Amygdala (tissue), 56 donors: ENCODE measurements around the gene BTBD16.

Experiments
- DNase-seq, 56 donors: peaks; one replicate each; lab custom pipeline; 2025; lab: John Stamatoyannopoulos, UW

The BTBD16 gene

GRCh38 chr10:122271076-122271475 is at the start of gene BTBD16:
Gene BTBD16 (plus strand): TSS chr10:122271296. CDS start chr10:122275082, 3,786 bp downstream.
- peak in 3 of 56 donors; percentile 8 to 22 (median 19) for DNase-seq

- DNase-seq: no peak
Observed at GRCh38 chr10:122221958-122222357, 49.1 kb upstream of the BTBD16 start.

GRCh38 chr10:122222638-122223037 is 48.5 kb upstream of the BTBD16 start:
- no peak for DNase-seq

GRCh38 chr10:122224159-122224558 is 46.9 kb upstream of the BTBD16 start:
- no peak for DNase-seq

DNA sequence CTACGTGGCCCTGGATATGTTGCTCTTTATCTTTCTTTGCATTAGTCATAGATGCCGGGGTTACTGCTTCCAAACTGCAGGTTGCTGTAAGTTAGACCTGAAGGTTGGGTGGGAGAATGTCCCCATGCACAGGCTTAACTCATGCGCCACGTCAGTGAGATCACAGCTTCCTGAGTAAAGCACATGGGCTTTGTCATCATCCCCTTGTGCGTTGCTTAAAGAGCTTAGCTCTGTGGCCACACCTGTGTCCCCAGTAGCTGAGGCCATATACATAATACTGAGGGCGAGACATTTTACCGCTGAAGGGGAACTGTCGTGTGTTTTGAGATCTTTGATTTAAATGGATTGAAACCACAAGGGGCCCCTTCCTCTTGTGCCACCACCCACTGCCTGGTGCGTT is 45.8 kb upstream of the BTBD16 start:
- DNase-seq: no peak

- no peak for DNase-seq
Observed at GRCh38 chr10:122227754-122228153, 43.3 kb upstream of the BTBD16 start.

DNA sequence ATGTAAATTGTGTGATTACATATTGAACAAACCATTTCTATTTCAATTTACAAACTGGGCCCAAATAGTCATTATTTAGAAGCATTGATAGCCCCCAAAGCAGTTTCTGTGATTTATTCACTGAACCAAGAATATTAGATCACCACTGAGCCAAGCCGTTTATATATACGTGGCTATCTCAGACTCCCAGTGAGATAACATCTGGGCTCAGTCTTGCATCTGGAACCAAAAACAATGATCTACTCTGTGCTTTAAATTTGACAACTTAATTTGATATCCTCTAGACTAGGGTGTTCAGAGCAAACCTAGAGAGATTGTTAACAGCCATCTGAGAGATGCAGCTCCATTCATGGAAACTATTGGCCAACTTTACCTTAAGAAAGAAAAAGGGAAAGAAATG is 41.4 kb upstream of the BTBD16 start:
- no peak for DNase-seq

- DNase-seq: no peak
Observed at GRCh38 chr10:122230222-122230621, 40.9 kb upstream of the BTBD16 start.

GRCh38 chr10:122232769-122233168 is 38.3 kb upstream of the BTBD16 start:
- peak in 2 of 56 donors; percentile 12 to 19 for DNase-seq

- DNase-seq: peak in 1 of 56 donors; percentile 7
Observed at GRCh38 chr10:122233857-122234348, 37.2 kb upstream of the BTBD16 start.

DNA sequence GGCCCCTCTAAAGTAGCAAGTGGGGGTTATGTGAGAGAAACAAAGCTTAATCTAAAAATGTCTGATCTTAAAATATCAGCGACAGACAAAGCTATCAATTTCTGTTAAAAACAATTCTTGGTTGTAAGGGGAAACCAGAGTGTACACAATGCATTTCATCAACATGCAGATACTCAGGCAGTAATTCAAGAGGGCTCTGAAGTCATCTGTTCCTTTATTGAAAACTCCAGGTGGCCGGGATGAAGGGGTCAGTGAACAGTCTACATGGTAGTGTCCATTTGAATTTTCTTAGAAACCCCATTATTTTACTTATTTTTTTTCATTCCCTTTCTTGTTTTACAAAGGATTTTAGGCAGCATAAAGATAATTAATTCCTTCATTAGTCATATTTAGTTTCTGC is 36.7 kb upstream of the BTBD16 start:
- DNase-seq: no peak

GRCh38 chr10:122236690-122237306 is 34.3 kb upstream of the BTBD16 start:
- no peak for DNase-seq

- DNase-seq: no peak
Observed at GRCh38 chr10:122237331-122237990, 33.6 kb upstream of the BTBD16 start.

DNA sequence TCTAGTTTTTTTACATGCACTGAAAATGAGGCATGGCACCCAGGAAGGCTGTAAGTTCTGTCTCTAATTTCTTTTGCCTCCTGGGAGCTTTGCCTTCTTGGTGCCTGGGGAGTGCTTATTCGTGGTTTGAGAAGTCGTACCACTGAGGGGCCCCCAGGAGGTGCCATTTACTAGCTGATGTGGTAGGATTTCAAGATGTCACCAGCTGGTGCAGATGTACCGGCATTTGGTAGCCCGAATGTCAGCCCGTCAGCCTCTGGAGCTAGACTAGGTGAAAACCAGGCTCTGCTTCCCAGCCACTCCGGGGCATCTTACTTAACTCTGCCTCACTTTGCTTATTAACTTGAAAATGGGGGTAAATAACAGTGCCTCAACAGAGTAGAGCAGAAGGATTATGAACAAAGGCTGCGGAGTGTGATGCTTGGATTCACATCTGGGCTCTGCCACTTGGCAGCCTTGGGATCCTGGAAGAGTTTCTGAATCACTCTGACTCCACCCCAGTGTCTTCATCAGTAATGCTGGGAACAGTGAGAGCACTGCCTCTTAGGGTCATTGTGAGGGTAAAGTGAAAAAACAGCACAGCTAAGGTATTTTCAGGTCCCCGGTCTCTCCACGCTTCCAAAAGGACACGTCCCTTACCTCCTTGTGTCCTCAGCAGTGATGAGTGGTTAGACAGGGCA is 31.4 kb upstream of the BTBD16 start:
- no peak for DNase-seq

DNA sequence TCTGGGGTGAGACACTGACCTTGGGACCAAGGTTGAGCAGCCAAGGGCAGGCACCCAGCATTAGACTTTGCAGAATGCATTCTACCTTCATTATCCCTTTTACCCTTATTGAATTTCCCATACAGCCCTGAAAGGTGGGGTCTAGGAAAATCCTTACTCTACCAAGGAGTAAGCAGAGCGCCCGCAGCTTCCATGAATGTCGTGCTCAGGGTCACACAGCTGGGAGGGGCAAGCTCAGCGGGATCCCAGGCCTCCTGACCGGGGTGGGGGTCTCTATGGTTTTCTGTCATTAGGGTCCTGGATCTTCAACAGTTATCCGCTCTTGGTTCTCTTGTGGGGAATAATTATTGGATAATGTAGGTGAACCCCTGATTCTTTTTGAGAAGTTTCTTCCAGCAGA is 30.7 kb upstream of the BTBD16 start:
- no peak for DNase-seq

DNA sequence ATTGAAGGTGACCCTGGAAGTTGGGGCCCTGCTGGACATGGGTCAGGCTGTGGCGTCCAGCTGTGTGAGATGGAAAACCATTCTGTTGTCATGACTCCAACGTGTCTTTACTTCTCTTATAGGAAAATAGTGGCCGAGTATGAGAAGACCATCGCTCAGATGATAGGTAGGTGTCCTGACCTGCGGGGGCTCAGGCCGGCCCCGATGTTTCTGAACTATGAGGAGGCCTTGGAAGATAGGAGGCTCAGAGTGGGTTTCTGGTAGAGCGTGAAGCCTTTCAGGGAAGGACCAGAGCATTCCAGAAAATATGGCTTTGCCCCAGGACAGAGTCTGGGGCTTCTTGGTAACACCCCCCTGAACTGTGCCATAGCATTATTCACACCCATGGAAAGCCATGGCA is 29.3 kb upstream of the BTBD16 start:
- no peak for DNase-seq

DNA sequence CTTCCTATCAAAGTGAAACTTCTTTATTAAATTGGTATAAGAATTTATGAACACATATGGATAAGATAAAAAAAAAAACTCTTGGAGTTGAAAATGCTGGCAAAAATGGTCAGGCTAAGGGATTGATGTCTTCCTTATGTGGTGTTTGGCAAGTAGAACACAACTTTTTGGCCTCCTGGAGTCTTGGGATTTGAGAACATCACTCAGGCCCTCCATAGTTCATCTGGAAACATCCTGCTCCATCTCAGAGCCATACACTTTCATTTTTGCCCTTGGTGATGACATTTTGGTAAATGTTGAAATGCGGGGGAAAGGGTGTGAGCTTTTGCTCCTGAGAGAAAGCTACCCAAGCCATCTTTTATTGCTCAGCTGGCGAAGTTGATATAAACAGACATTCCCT is 27.5 kb upstream of the BTBD16 start:
- DNase-seq: no peak

DNA sequence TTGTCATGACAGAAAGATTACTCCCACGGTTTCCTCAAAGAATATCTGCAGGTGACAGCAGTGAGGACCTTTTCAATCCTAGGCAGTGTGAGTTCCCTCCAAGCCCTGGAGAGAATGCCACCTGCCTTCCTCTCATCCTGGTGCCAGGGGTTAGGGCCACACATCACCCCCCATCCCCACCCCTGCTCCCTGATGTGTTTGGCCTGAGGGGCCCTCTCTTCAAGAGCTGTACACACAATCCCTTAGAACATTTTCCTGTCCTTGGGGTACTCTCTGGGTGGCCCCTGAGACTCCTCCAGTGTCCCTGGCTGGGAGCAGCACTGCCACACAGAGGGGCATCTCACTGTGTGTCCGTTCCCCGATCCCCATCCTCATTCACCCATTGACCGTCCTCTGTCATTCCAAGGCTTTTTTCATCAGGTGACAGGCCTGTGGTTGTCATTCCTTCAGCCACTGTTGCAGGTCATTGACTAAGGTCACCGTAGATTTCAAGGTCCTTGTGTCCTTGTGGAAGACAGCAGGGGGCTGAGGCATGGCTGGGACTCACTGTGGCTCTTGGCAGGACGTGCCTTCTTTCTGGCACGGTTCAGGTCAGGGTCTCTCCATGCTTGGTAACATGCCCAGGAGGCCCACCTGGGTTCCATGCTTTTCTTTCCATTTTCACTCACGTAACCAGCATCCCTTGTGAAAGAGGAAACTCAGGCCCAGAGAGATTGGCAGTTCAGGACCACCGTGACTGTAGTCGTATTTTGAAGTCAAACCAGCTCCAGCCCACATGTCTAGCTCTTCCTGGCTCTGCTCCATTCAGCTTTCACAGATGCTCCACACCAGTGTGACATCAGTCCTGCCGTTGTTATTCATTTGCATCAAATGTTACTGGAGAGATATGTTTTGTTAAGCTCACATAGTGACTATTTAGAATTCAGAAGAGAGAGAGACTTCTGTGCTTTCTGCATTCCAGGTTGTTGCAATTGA is 26.8 kb upstream of the BTBD16 start:
- DNase-seq: no peak

DNA sequence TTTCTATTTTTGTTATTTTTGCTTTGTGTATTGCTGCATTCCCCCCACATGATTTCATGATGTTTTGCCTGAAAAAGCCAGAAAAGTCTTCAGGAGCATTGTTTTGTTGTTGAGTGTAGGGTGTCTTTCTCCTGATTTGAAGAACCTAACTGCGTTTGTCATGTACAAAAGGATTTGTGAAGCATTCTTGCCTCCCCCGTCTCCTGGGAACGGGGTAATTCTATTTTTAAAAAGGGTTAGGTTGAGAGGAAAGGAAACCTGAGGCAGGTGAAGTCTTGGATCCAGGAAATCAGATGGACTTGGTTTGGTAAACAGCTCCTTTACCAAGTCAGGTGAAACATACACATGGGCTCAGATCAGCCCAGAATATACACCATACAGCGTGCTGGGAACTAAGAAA is 26.0 kb upstream of the BTBD16 start:
- no peak for DNase-seq

- DNase-seq: no peak
Observed at GRCh38 chr10:122245897-122246296, 25.2 kb upstream of the BTBD16 start.
